Gastroesophageal sphincter (tissue), 3 donors: ENCODE results near the gene CLASP1.

Source experiments
- POLR2A ChIP-seq, 2 donors: fragments of 450-650 bp; IDR thresholded peaks; one replicate each; pipeline ENCODE4 v1.6.1; 2017; ENCODE audit warnings: antibody characterized with exemption in 2 of 2, mild to moderate bottlenecking in 2 of 2, moderate library complexity in 1 of 2
- POLR2AphosphoS5 ChIP-seq: sonication (generic); formaldehyde crosslinking; IDR thresholded peaks from one replicate; pipeline ENCODE4 v1.6.1; 2017; ENCODE audit warnings: antibody characterized with exemption
- TF ChIP-seq, protein P1 (sequence below), 4 experiments: fragments of 200-600 bp in 2 of 4; fragments of 450-650 bp in 2 of 4; sonication (generic) in 1 of 4; IDR thresholded peaks; one replicate each; pipeline ENCODE4 v1.5.1; 2017 to 2019; ENCODE audit warnings: antibody characterized with exemption in 4 of 4, mild to moderate bottlenecking in 2 of 4, moderate library complexity in 2 of 4

GRCh38 chr2:121696410-121696930, 47.2 kb upstream of the CLASP1 start:
- no peak for TF ChIP-seq POLR2A (IDR thresholded peaks at IDR 0.05)
- no peak for TF ChIP-seq POLR2AphosphoS5
- TF ChIP-seq, protein P1, sequence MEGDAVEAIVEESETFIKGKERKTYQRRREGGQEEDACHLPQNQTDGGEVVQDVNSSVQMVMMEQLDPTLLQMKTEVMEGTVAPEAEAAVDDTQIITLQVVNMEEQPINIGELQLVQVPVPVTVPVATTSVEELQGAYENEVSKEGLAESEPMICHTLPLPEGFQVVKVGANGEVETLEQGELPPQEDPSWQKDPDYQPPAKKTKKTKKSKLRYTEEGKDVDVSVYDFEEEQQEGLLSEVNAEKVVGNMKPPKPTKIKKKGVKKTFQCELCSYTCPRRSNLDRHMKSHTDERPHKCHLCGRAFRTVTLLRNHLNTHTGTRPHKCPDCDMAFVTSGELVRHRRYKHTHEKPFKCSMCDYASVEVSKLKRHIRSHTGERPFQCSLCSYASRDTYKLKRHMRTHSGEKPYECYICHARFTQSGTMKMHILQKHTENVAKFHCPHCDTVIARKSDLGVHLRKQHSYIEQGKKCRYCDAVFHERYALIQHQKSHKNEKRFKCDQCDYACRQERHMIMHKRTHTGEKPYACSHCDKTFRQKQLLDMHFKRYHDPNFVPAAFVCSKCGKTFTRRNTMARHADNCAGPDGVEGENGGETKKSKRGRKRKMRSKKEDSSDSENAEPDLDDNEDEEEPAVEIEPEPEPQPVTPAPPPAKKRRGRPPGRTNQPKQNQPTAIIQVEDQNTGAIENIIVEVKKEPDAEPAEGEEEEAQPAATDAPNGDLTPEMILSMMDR (IDR thresholded peaks at IDR 0.05): no peak
